Vagina (tissue), 2 donors: ENCODE results near the gene TTR. TPM values are rescaled to one million over a fixed set of nuclear protein-coding genes. Genes with fewer than 3 reads are reported as not detected.

Experiments
- DNase-seq, 2 donors: peaks; one replicate each; pipeline ENCODE4 v3.0.0-alpha.2; 2017; ENCODE audit errors: extremely low spot score in 2 of 2
- H3K27ac ChIP-seq: fragments of 200-600 bp; sonication (generic); one replicate; pipeline ENCODE4 v1.5.1; 2019
- H3K27me3 ChIP-seq: fragments of 200-600 bp; sonication (generic); one replicate; pipeline ENCODE4 v1.5.1; 2019
- H3K36me3 ChIP-seq, 2 donors: fragments of 200-600 bp; sonication (generic); one replicate each; pipeline ENCODE4 v1.5.1; 2017 to 2019
- H3K4me1 ChIP-seq: fragments of 200-600 bp; sonication (generic); one replicate; pipeline ENCODE4 v1.5.1; 2019
- H3K4me3 ChIP-seq, 2 donors: fragments of 200-600 bp; sonication (generic); 1 replicate in 1 of 2; 2 replicates in 1 of 2; pipeline ENCODE4 v1.5.1; 2016 to 2019
- H3K9me3 ChIP-seq: fragments of 200-600 bp; sonication (generic); one replicate; pipeline ENCODE4 v1.5.1; 2019
- POLR2A ChIP-seq, 2 donors: fragments of 450-650 bp; IDR thresholded peaks; one replicate each; pipeline ENCODE4 v1.6.1; 2017; ENCODE audit warnings: antibody characterized with exemption in 2 of 2, mild to moderate bottlenecking in 2 of 2, moderate library complexity in 2 of 2
- POLR2AphosphoS5 ChIP-seq, 2 donors: sonication (generic); formaldehyde crosslinking; IDR thresholded peaks; one replicate each; pipeline ENCODE4 v1.9.0; 2017; ENCODE audit warnings: antibody characterized with exemption in 2 of 2, mild to moderate bottlenecking in 2 of 2, low read depth in 1 of 2; ENCODE audit not compliant: insufficient read depth in 1 of 2
- intact Hi-C: fragments of 100-400 bp; cut with DNase I; formaldehyde crosslinking; loops from one replicate; pipeline ENCODE4 v1.15.1; 2023
- total RNA-seq: library from RNA; depleted of rRNA; stranded (reverse); fragments of >200 nt; gene quantifications from one replicate; pipeline ENCODE4 v1.2.3, GENCODE V29; 2016
- TF ChIP-seq, protein P1 (sequence below), 3 experiments: fragments of 450-650 bp in 2 of 3; fragments of 200-600 bp in 1 of 3; sonication (generic) in 1 of 3; IDR thresholded peaks; one replicate each; pipeline ENCODE4 v1.5.1; 2017 to 2019; ENCODE audit warnings: antibody characterized with exemption in 3 of 3, mild to moderate bottlenecking in 2 of 3, moderate library complexity in 2 of 3

The TTR gene
- total RNA-seq, 1 donor from 2014 or later = not detected

DNA sequence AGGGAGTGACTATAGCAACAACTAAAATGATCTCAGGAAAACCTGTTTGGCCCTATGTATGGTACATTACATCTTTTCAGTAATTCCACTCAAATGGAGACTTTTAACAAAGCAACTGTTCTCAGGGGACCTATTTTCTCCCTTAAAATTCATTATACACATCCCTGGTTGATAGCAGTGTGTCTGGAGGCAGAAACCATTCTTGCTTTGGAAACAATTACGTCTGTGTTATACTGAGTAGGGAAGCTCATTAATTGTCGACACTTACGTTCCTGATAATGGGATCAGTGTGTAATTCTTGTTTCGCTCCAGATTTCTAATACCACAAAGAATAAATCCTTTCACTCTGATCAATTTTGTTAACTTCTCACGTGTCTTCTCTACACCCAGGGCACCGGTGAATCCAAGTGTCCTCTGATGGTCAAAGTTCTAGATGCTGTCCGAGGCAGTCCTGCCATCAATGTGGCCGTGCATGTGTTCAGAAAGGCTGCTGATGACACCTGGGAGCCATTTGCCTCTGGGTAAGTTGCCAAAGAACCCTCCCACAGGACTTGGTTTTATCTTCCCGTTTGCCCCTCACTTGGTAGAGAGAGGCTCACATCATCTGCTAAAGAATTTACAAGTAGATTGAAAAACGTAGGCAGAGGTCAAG lies 955 bp downstream of the TTR start:
- Histone ChIP-seq H3K9me3 (no peaks in the 10 kb centered on the region), H3K4me3 (no peak overlapping the region), H3K27me3 (no peaks in the 10 kb centered on the region), H3K4me1 (no peaks in the 10 kb centered on the region), H3K27ac (no peak overlapping the region), H3K36me3 (no peaks in the 10 kb centered on the region)
- no peak for DNase-seq
- no peak for TF ChIP-seq POLR2A (IDR thresholded peaks at IDR 0.05)
- intact Hi-C loops = no loop called here

DNA sequence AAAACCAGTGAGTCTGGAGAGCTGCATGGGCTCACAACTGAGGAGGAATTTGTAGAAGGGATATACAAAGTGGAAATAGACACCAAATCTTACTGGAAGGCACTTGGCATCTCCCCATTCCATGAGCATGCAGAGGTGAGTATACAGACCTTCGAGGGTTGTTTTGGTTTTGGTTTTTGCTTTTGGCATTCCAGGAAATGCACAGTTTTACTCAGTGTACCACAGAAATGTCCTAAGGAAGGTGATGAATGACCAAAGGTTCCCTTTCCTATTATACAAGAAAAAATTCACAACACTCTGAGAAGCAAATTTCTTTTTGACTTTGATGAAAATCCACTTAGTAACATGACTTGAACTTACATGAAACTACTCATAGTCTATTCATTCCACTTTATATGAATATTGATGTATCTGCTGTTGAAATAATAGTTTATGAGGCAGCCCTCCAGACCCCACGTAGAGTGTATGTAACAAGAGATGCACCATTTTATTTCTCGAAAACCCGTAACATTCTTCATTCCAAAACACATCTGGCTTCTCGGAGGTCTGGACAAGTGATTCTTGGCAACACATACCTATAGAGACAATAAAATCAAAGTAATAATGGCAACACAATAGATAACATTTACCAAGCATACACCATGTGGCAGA lies 3.6 kb downstream of the TTR start:
- no peak overlapping the region for H3K27ac ChIP-seq
- intact Hi-C loops = no loop called here

GRCh38 chr18:31596081-31596872 lies 4.6 kb downstream of the TTR start:
- Histone ChIP-seq H3K27me3 (no peaks in the 10 kb centered on the region), H3K9me3 (no peaks in the 10 kb centered on the region), H3K4me1 (no peaks in the 10 kb centered on the region), H3K27ac (no peak overlapping the region), H3K36me3 (no peaks in the 10 kb centered on the region), H3K4me3 (no peak overlapping the region)
- intact Hi-C loops = no loop called here
- no peak for DNase-seq
- TF ChIP-seq POLR2A (IDR thresholded peaks at IDR 0.05) = no peak
- TF ChIP-seq, protein P1, sequence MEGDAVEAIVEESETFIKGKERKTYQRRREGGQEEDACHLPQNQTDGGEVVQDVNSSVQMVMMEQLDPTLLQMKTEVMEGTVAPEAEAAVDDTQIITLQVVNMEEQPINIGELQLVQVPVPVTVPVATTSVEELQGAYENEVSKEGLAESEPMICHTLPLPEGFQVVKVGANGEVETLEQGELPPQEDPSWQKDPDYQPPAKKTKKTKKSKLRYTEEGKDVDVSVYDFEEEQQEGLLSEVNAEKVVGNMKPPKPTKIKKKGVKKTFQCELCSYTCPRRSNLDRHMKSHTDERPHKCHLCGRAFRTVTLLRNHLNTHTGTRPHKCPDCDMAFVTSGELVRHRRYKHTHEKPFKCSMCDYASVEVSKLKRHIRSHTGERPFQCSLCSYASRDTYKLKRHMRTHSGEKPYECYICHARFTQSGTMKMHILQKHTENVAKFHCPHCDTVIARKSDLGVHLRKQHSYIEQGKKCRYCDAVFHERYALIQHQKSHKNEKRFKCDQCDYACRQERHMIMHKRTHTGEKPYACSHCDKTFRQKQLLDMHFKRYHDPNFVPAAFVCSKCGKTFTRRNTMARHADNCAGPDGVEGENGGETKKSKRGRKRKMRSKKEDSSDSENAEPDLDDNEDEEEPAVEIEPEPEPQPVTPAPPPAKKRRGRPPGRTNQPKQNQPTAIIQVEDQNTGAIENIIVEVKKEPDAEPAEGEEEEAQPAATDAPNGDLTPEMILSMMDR (IDR thresholded peaks at IDR 0.05) = no peak
- no peak for TF ChIP-seq POLR2AphosphoS5 (IDR thresholded peaks at IDR 0.05; ENCODE audit: insufficient read depth in 1 of 2, low read depth in 1 of 2)

More for the DNA sequence above, 3.6 kb downstream of the TTR start:
- no peak overlapping the region for H3K4me3 ChIP-seq
- H3K36me3 ChIP-seq = no peaks in the 10 kb centered on the region
- H3K4me1 ChIP-seq = no peaks in the 10 kb centered on the region
- H3K9me3 ChIP-seq = no peaks in the 10 kb centered on the region
- TF ChIP-seq POLR2AphosphoS5 (IDR thresholded peaks at IDR 0.05; ENCODE audit: insufficient read depth in 1 of 2, low read depth in 1 of 2) (no peak), POLR2A (IDR thresholded peaks at IDR 0.05) (no peak)
- TF ChIP-seq, protein P1 (IDR thresholded peaks at IDR 0.05) = no peak
- no peaks in the 10 kb centered on the region for H3K27me3 ChIP-seq
- DNase-seq = no peak

GRCh38 chr18:31598021-31598805 lies 6.5 kb downstream of the TTR start:
- intact Hi-C loops = no loop called here
- no peaks in the 10 kb centered on the region for H3K36me3 ChIP-seq
- no peak overlapping the region for H3K4me3 ChIP-seq
- TF ChIP-seq POLR2AphosphoS5 (IDR thresholded peaks at IDR 0.05; ENCODE audit: insufficient read depth in 1 of 2, low read depth in 1 of 2) (no peak), POLR2A (IDR thresholded peaks at IDR 0.05) (no peak)
- TF ChIP-seq, protein P1 (IDR thresholded peaks at IDR 0.05) = no peak
- no peaks in the 10 kb centered on the region for H3K27me3 ChIP-seq
- H3K27ac ChIP-seq = no peak overlapping the region
- no peak for DNase-seq
- H3K4me1 ChIP-seq = no peaks in the 10 kb centered on the region
- H3K9me3 ChIP-seq = no peaks in the 10 kb centered on the region

DNA sequence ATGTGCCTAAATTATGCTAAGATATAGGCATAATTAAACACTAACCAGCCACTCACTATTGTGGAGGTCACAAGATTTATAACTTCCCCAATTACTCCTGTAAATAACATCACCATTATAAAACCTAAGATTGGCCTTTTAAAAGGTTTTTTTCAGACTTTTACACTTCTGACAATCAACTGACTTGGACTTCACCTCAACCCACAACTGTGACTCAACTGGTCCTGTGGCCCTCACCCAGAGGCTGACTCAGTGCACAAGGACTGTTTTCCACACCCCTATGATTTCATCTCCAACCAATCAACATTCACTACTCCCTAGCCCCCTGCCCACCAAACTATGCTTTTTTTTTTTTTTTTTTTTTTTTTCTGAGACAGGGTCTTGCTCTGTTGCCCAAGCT lies 11.6 kb downstream of the TTR start:
- Histone ChIP-seq H3K4me1 (no peaks in the 10 kb centered on the region), H3K4me3 (no peak overlapping the region), H3K9me3 (no peaks in the 10 kb centered on the region), H3K27me3 (no peaks in the 10 kb centered on the region), H3K36me3 (no peaks in the 10 kb centered on the region), H3K27ac (no peak overlapping the region)
- intact Hi-C loops = no loop called here
- no peak for DNase-seq
- TF ChIP-seq, protein P1 (IDR thresholded peaks at IDR 0.05) = no peak
- TF ChIP-seq POLR2A (IDR thresholded peaks at IDR 0.05) (no peak), POLR2AphosphoS5 (IDR thresholded peaks at IDR 0.05; ENCODE audit: insufficient read depth in 1 of 2, low read depth in 1 of 2) (no peak)
